GM21367 (cell line): ENCODE measurements around the gene EPHA6.
"Not testable (repeated sequence)": the region's sequence is repeated elsewhere in the genome, so short reads cannot be mapped to it uniquely, and the experiment has no call there.

ENCODE experiments used
- ATAC-seq: cut with Tn5 transposase; IDR thresholded peaks from one replicate; pipeline ENCODE4 v1.9.1; 2021; ENCODE audit not compliant: unreplicated experiment

EPHA6 gene

DNA sequence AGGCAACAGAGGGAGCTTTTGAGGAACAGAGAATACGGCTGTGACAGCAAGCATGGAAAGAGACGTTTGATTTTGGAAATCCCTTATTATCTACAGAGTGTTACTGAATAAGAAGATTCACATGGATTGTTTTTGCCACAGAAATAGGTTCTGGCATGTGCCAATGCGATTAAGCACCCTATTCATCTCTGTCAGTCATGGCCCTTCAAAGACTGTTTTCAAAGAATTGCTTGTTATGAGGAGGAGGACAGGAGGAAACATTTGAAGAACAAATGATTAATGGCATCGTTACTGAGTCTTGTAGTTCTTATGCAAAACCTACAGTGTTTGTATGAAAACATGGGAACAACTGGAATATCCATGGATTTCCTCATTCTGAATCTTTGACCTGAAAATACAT lies 86.2 kb downstream of the EPHA6 start:
- ATAC-seq, result no peak

- ATAC-seq, result no peak
Measured at GRCh38 chr3:96915445-96915844, 101.1 kb downstream of the EPHA6 start.

DNA sequence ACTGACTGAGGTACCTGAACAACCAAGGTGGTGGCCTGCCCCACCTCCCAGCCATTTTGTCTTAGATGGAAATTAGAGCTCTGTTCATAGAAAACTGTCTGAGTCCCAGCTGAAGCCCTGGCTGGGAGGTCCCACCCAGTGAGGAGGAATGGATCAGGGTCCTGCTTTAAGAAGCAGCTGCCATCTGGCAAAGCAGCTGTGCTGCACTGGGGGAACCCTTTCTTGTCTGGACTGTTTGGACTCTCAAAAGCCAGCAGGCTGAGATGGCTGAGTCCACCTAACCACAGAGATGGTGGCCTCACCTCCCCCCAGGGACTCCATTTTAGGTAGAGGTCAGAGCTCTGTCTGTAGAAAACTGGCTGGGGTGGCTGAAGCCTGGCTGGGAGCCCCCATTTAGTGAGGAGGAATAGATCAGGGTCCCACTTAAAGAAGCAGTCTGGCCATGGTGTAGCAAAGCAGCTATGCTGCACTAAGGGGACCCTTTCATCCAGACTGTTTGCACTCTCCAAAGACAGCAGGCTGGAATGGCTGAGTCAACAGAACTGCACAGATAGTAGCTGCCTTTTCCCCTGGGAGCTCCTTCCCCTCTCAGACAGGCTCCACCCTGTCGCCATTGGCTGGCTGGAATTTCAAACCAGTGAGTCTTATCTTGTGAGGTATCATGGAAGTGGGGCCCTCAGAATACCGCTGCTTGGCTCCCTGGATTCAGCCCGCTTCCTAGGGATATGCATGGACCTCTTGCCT lies 116.9 kb downstream of the EPHA6 start:
- ATAC-seq, result no peak

DNA sequence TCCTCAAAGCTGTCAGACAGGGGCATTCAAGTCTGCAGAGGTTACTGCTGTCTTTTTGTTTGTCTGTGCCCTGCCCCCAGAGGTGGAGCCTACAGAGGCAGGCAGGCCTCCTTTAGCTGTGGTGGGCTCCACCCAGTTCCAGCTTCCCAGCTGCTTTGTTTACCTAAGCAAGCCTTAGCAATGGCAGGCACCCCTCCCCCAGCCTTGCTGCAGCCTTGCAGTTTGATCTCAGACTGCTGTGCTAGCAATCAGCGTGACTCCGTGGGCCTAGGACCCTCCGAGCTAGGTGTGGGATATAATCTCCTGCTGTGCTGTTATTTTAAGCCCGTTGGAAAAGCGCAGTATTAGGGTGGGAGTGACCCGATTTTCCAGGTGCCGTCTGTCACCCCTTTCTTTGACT lies 127.7 kb downstream of the EPHA6 start:
- not testable (repeated sequence) for ATAC-seq

- no peak for ATAC-seq
Measured at GRCh38 chr3:96958856-96959255, 144.5 kb downstream of the EPHA6 start.

DNA sequence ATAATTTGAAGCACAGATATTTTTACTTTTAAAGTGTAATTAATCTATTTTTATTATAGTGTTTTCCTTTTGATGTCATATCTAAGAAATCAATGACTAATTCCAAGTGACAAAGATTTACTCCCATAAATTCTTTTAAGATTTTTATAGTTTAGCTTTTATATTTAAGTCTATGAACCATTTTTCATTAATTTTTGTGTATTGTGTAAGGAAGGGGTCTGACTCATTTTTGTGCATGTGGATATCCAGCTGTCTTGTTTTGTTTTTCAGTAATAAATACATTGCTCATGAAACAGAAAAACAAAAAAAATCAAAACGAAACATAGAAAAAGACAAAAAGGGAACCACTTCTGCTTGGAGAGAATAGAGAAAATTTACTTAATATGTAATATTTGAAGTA lies 145.1 kb downstream of the EPHA6 start:
- ATAC-seq, result no peak

- ATAC-seq, result no peak
Measured at GRCh38 chr3:96959901-96960641, 145.7 kb downstream of the EPHA6 start.

DNA sequence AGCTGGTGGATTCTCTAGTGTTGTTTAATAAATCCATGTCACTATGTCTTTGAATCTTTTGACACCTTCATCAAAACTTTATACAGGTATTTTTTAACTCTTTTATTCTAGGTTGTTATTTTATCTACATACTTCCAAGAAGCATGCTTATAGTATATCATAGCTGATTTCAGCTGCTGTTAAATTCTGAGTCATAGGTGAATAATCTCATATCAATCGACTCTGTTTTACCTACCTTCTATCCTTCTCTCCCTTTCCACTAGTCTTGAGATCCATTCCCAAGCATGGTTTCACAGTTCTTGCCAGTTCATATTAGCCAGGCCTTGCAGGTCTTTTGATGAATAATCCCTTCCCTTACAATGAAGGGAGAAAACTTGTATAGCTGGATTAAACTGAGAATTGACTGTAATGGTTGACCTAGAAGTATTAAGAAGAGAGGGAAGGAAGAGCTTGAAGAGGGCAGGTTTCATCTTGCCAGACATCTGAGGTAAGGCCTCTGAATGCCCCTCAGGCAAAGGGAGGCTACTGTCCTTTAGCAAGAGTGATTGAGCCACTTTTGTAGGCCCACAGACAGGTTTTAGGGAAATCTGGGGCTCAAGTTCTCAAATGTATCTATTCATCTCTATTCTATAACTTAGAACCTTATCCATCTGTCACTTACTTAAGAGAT lies 146.4 kb downstream of the EPHA6 start:
- ATAC-seq, result no peak

GRCh38 chr3:96961576-96961975 lies 147.2 kb downstream of the EPHA6 start:
- no peak for ATAC-seq

DNA sequence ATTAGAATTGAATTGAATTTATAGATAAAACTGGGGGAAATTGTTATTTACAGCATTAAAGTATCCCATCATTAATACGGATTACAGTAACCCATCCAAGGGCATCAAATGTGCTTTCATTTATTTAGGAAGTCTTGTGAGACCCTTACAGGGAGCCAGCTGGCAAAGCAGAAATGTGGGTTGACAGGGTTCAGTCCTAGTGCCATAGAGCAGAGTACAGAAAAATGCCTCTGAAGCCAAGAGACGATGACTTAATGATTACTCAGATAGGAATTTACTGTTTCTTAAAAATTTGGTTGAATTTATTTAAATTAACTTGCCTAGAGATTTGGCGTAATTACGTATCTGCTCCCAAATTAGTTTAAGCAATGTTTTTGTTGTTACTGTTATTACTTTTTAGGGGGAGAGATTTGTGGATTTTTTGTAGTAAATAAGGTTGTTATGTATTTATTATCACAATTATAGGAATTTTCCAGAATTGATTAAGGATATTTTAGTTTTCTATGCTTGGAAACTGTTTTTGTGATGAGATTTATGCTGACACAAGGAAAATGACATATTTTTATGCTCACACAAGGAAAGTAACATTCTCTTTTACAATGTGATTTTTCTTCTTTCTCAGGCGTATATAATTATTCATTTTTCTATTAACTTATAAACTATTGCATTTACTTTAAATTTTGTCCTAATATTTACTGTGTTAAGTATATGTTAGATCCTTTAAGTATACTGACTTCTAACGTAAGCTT lies 152.0 kb downstream of the EPHA6 start:
- no peak for ATAC-seq

DNA sequence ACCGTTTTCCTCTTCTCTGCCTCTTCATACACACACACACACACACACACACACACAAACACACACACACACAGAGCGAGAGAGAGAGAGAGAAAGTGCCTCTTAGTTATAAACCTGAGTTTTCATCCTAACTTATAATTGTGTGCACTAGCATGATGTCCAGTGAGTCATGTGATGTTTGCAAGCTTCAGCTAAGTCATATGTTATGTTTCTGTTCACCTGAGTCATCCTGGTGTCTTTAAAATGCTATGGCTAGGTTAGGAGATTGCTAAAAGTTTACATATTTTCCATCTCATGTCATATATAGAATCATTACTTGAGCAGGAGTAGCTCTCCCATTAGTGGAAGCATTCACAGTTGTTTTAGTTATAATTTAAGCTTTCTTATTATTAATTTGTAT lies 155.8 kb downstream of the EPHA6 start:
- no peak for ATAC-seq

DNA sequence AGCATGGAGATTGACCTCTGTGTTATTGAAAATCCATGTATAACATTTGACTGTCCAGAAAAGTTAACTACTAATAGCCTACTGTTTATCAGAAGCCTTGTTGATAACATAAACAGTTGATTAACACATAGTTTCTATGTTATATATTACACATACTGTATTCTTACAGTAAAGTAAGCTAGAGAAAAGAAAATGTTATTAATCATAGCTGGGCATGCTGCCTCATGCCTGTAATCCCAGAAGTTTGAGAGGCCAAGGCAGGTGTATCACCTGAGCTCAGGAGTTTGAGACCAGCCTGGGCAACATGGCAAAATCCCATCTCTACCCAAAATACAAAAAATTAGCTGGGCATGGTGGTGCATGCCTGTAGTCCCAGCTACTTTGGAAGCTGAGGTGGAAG lies 163.3 kb downstream of the EPHA6 start:
- no peak for ATAC-seq

DNA sequence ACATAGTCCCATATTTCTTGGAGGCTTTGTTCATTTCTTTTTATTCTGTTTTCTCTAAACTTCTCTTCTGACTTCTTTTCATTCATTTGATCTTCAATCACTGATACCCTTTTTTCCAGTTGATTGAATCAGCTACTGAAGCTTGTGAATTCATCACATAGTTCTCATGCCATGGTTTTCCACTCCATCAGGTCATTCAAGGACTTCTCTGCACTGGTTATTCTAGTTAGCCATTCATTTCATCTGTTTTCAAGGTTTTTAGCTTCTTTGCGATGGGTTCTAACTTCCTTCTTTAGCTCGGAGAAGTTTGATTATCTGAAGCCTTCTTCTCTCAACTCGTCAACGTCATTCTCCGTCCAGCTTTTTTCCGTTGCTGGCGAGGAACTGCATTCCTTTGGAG lies 169.3 kb downstream of the EPHA6 start:
- not testable (repeated sequence) for ATAC-seq

GRCh38 chr3:96986241-96986640 lies 171.8 kb downstream of the EPHA6 start:
- ATAC-seq, result no peak

DNA sequence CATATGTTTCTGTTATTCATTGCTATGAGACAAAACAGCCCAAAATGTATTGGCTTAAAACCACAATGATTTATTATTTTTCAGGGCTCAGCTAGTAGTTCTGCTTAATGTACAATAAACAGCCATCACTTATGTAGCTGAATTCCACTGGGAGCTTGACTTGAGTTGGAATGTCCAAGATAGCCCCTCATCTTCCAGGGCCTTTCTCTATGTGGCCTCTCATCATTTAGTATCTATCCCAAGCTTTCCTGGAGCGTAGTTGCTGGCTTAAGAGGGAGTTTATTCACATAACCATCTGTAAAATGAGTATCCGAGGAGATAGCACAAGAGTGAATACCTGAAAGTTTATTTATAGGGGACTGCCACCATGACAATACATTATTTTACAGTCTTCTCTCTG lies 176.8 kb downstream of the EPHA6 start:
- ATAC-seq, result no peak

GRCh38 chr3:96991800-96992365 lies 177.5 kb downstream of the EPHA6 start:
- ATAC-seq, result no peak

GRCh38 chr3:96994988-96995387 lies 180.6 kb downstream of the EPHA6 start:
- no peak for ATAC-seq

GRCh38 chr3:96996009-96996408 lies 181.6 kb downstream of the EPHA6 start:
- ATAC-seq, result no peak

DNA sequence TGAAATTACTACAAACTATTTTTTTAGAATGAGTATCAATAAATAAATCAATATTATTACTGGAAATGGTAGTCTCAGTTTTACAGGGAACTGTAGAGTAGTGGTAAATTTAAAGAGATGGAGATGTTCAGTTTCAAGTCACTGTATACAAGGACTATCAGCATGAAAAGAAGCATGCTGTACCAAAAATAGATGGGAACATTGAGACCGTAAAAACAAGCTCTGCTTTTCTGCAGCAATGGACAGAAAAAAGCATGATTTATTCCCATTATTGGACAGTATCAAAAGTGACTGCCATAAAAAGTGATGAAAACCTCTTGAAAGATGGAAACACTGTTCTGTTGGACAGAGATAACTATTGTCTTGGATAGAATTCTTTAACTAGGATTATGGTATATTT lies 187.2 kb downstream of the EPHA6 start:
- ATAC-seq, result no peak

DNA sequence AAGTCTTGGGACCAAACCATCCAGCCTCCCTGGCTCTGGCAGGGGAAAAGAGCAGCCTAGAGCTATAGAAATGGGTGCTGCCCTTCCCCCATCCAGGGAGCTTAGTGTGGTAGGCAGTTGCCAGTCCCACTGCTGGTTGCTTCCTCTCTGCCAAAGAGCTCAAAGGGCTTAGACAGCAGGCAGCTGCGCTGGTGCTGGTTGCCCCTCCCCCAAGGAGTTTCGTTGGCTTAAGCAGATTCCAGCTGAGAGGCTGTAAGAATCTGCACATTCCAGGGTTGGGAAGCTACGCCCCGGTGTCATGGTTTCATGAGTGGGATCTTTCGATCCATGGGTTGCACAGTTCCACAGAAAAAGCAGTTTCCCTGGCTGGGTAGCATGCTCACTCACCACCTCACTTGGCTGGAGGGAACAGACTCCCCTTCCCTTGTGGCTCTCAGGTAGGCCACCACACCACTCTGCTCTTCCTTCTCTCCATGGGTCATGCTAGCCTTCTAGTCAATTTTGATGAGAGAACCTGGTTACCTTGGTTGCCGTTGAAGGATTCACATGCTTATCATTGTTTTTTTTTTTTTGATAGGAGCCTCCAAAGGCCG lies 195.1 kb downstream of the EPHA6 start:
- no peak for ATAC-seq
